GM23338 (cell line): ENCODE data around the gene GFPT2. TPM values are rescaled to one million over a fixed set of nuclear protein-coding genes. Genes with fewer than 3 reads are reported as not detected.

Experiments
- ATAC-seq: fragments of 200-7000 bp; cut with Tn5 transposase; 3 replicates; pipeline ENCODE4 v1.9.1; 2020
- DNase-seq: peaks from one replicate; pipeline ENCODE4 v3.0.0-alpha.2; 2015; ENCODE audit warnings: low spot score
- H2AFZ ChIP-seq: fragments of 200-600 bp; sonication (generic); 2 replicates; pipeline ENCODE4 v1.8.0; 2016; ENCODE audit warnings: antibody characterized with exemption, mild to moderate bottlenecking, moderate library complexity
- H3F3A ChIP-seq: fragments of 200-600 bp; sonication (generic); replicated peaks from 2 replicates; pipeline ENCODE4 v1.8.0; 2017; ENCODE audit warnings: antibody characterized with exemption, mixed run types, low read depth
- H3K27ac ChIP-seq: fragments of 200-600 bp; sonication (generic); 2 replicates; pipeline ENCODE4 v1.6.1; 2016; ENCODE audit warnings: low read depth
- H3K27me3 ChIP-seq: fragments of 200-600 bp; sonication (generic); 2 replicates; pipeline ENCODE4 v1.8.0; 2016; ENCODE audit warnings: mild to moderate bottlenecking, mixed run types, moderate library complexity; ENCODE audit not compliant: insufficient read depth
- H3K36me3 ChIP-seq: fragments of 200-600 bp; sonication (generic); 2 replicates; pipeline ENCODE4 v1.8.0; 2016; ENCODE audit warnings: mild to moderate bottlenecking; ENCODE audit not compliant: insufficient read depth
- H3K4me1 ChIP-seq: fragments of 200-600 bp; sonication (generic); 2 replicates; pipeline ENCODE4 v1.8.0; 2016; ENCODE audit warnings: mild to moderate bottlenecking, moderate library complexity; ENCODE audit not compliant: insufficient read depth
- H3K4me2 ChIP-seq: fragments of 200-600 bp; sonication (generic); 2 replicates; pipeline ENCODE4 v1.7.1; 2017; ENCODE audit warnings: mixed run types
- H3K4me3 ChIP-seq: fragments of 200-600 bp; sonication (generic); 2 replicates; pipeline ENCODE4 v1.6.1; 2016; ENCODE audit warnings: mixed run types
- H3K79me2 ChIP-seq: fragments of 200-600 bp; sonication (generic); replicated peaks from 2 replicates; pipeline ENCODE4 v1.8.0; 2017; ENCODE audit warnings: mild to moderate bottlenecking; ENCODE audit not compliant: insufficient read depth
- H3K9me2 ChIP-seq: fragments of 200-600 bp; sonication (generic); 2 replicates; pipeline ENCODE4 v1.8.0; 2017; ENCODE audit not compliant: insufficient read depth
- H4K20me1 ChIP-seq: fragments of 200-600 bp; sonication (generic); replicated peaks from 2 replicates; pipeline ENCODE4 v1.8.0; 2017; ENCODE audit warnings: mild to moderate bottlenecking; ENCODE audit not compliant: insufficient read depth
- H3K27ac Mint-ChIP-seq: 2 replicates; pipeline ENCODE4 v1.8.0; 2020; ENCODE audit warnings: inconsistent platforms, mild to moderate bottlenecking, moderate library complexity, mixed read lengths
- H3K27me3 Mint-ChIP-seq: 3 replicates; pipeline ENCODE4 v1.8.0; 2022; ENCODE audit warnings: low read depth, mild to moderate bottlenecking, moderate library complexity, mixed read lengths, inconsistent platforms; ENCODE audit not compliant: insufficient read depth, poor library complexity
- H3K36me3 Mint-ChIP-seq: 3 replicates; pipeline ENCODE4 v1.8.0; 2021; ENCODE audit warnings: low read depth, mild to moderate bottlenecking, inconsistent platforms, moderate library complexity, mixed read lengths
- H3K4me1 Mint-ChIP-seq: 3 replicates; pipeline ENCODE4 v1.8.0; 2020; ENCODE audit warnings: mild to moderate bottlenecking, inconsistent platforms, mixed read lengths
- H3K4me3 Mint-ChIP-seq: 3 replicates; pipeline ENCODE4 v1.8.0; 2021; ENCODE audit warnings: moderate library complexity, mild to moderate bottlenecking, inconsistent platforms, mixed read lengths
- H3K9me3 Mint-ChIP-seq: 3 replicates; pipeline ENCODE4 v1.8.0; 2020; ENCODE audit warnings: moderate library complexity, mild to moderate bottlenecking, inconsistent platforms, mixed read lengths
- CREB1 ChIP-seq: fragments of 250-450 bp; sonication (Bioruptor Pico); IDR thresholded peaks from 2 replicates; pipeline ENCODE4 v1.5.0; 2020; ENCODE audit warnings: low read depth, mild to moderate bottlenecking, moderate library complexity
- EZH2 ChIP-seq: fragments of 200-600 bp; sonication (generic); IDR thresholded peaks from one replicate; pipeline ENCODE4 v1.8.0; 2017; ENCODE audit warnings: antibody characterized with exemption, mild to moderate bottlenecking, low read depth; ENCODE audit not compliant: unreplicated experiment
- EZH2phosphoT487 ChIP-seq: fragments of 200-600 bp; sonication (generic); IDR thresholded peaks from one replicate; pipeline ENCODE4 v1.8.1; 2018; ENCODE audit warnings: antibody characterized with exemption; ENCODE audit not compliant: unreplicated experiment
- NANOG ChIP-seq: IDR thresholded peaks from 2 replicates; pipeline ENCODE4 v1.6.1; 2016; ENCODE audit warnings: antibody characterized with exemption, borderline replicate concordance
- POLR2AphosphoS5 ChIP-seq: IDR thresholded peaks from 2 replicates; pipeline ENCODE4 v1.6.1; 2016; ENCODE audit warnings: antibody characterized with exemption, low read depth
- STAT1 ChIP-seq: IDR thresholded peaks from one replicate; pipeline ENCODE4 v1.6.1; 2016; ENCODE audit warnings: antibody characterized with exemption; ENCODE audit not compliant: unreplicated experiment
- ZNF331 ChIP-seq: fragments of 250-450 bp; sonication (Bioruptor Pico); IDR thresholded peaks from 2 replicates; pipeline ENCODE4 v1.5.0; 2020; ENCODE audit warnings: low read depth, mild to moderate bottlenecking, moderate library complexity
- polyA plus RNA-seq: library from polyadenylated mRNA; unstranded; fragments of >200 nt; fragmentation: Nextera tagmentation; extraction: Ambion mirVana; gene quantifications from 2 replicates; pipeline ENCODE4 v1.2.1, GENCODE V29; 2016
- total RNA-seq: library from RNA; depleted of rRNA; stranded (reverse); fragments of >200 nt; shearing (Covaris generic); gene quantifications from 2 replicates; pipeline ENCODE4 v1.2.3, GENCODE V29; 2014
- TF ChIP-seq, protein P1 (sequence below): IDR thresholded peaks from 2 replicates; pipeline ENCODE4 v1.6.1; 2016; ENCODE audit warnings: antibody characterized with exemption
- TF ChIP-seq, protein P2 (sequence below), 2 experiments: fragments of 200-600 bp in 1 of 2; sonication (generic) in 1 of 2; conservative IDR thresholded peaks; 2 replicates each; pipeline versions ENCODE4 v1.5.1 to v1.6.1; 2016 to 2017; ENCODE audit warnings: antibody characterized with exemption in 2 of 2, low read depth in 2 of 2, mild to moderate bottlenecking in 2 of 2, moderate library complexity in 1 of 2

The GFPT2 gene
- total and polyA plus RNA-seq, 2 experiments from 2014 or later = 82.6 to 120 TPM

GRCh38 chr5:180323941-180324600 is 29.1 kb downstream of the GFPT2 start:
- Histone ChIP-seq H3K27me3 (no peaks in the 10 kb centered on the region), H3K4me2 (no peak overlapping the region), H3K4me1 (0 out of 2 replicates have a peak, but pooled peaks cover 3% of the 10 kb centered on the region), H3F3A (peaks cover 21% of the 10 kb centered on the region), H3K9me2 (no peaks in the 10 kb centered on the region), H3K36me3 (peaks cover 80% of the 10 kb centered on the region), H2AFZ (no peak overlapping the region), H3K79me2 (peaks cover 3% of the 10 kb centered on the region; the same call in 1 of the 2 replicates), H3K27ac (peak overlapping the region; percentile 79; the same call in 1 of the 2 replicates), H3K4me3 (no peak overlapping the region), H4K20me1 (peaks cover 3% of the 10 kb centered on the region; the same call in 1 of the 2 replicates)
- Mint-ChIP-seq H3K27me3 (peaks cover 7% of the 10 kb centered on the region), H3K4me1 (peaks cover 16% of the 10 kb centered on the region; the same call in 2 of the 3 replicates), H3K36me3 (peaks cover 96% of the 10 kb centered on the region), H3K4me3 (no peak overlapping the region), H3K27ac (no peak overlapping the region), H3K9me3 (no peaks in the 10 kb centered on the region)
- DNase-seq (no peak), ATAC-seq (peak; percentile 11; the same call in 1 of the 3 replicates)
- no peak for TF ChIP-seq ZNF331 (CRISPR knock-in tag)
- no peak for TF ChIP-seq CREB1 (CRISPR knock-in tag)
- TF ChIP-seq STAT1 = no peak
- TF ChIP-seq POLR2AphosphoS5 = no peak
- TF ChIP-seq, protein P1, sequence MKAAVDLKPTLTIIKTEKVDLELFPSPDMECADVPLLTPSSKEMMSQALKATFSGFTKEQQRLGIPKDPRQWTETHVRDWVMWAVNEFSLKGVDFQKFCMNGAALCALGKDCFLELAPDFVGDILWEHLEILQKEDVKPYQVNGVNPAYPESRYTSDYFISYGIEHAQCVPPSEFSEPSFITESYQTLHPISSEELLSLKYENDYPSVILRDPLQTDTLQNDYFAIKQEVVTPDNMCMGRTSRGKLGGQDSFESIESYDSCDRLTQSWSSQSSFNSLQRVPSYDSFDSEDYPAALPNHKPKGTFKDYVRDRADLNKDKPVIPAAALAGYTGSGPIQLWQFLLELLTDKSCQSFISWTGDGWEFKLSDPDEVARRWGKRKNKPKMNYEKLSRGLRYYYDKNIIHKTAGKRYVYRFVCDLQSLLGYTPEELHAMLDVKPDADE = no peak

DNA sequence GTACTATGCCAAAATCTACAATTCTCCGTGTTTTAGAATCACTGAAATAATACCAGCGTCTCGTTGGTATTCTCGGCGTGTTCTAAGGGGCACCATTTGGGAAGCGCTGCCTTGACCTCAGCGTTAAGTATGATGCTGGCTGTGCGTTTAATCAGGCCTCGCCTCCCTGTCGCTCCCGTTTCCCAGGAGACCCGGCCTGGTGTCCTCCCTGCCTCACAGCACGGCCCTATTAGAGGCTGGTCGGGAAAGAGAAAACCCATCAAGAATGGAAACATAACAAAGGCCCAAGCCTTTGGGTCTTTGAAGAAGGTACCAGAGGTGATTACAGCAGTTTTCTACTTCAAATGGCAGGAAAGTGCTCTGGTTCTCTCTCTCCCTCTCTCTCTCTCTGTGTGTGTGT is 30.0 kb downstream of the GFPT2 start:
- H3K27ac Mint-ChIP-seq = no peak overlapping the region
- peaks cover 20% of the 10 kb centered on the region for H3F3A ChIP-seq
- H3K36me3 ChIP-seq = peaks cover 81% of the 10 kb centered on the region

More for the DNA sequence above, 30.0 kb downstream of the GFPT2 start:
- Mint-ChIP-seq H3K27me3 (peaks cover 8% of the 10 kb centered on the region), H3K36me3 (peaks cover 95% of the 10 kb centered on the region), H3K9me3 (no peaks in the 10 kb centered on the region), H3K4me1 (peaks cover 13% of the 10 kb centered on the region), H3K4me3 (no peak overlapping the region)
- no peak overlapping the region for H3K4me2 ChIP-seq
- DNase-seq = no peak
- H3K79me2 ChIP-seq = peaks cover 3% of the 10 kb centered on the region; the same call in 1 of the 2 replicates
- 0 out of 2 replicates have a peak, but pooled peaks cover 3% of the 10 kb centered on the region for H3K4me1 ChIP-seq
- no peaks in the 10 kb centered on the region for H3K27me3 ChIP-seq
- H4K20me1 ChIP-seq = peaks cover 3% of the 10 kb centered on the region; the same call in 1 of the 2 replicates
- H3K4me3 ChIP-seq = no peak overlapping the region
- no peaks in the 10 kb centered on the region for H3K9me2 ChIP-seq
- peak overlapping the region; percentile 59; the same call in 1 of the 2 replicates for H3K27ac ChIP-seq
- no peak overlapping the region for H2AFZ ChIP-seq
- no peak for ATAC-seq
- TF ChIP-seq NANOG (no peak), EZH2 (no peak), EZH2phosphoT487 (no peak)
- TF ChIP-seq, protein P1 = no peak
- TF ChIP-seq, protein P2, sequence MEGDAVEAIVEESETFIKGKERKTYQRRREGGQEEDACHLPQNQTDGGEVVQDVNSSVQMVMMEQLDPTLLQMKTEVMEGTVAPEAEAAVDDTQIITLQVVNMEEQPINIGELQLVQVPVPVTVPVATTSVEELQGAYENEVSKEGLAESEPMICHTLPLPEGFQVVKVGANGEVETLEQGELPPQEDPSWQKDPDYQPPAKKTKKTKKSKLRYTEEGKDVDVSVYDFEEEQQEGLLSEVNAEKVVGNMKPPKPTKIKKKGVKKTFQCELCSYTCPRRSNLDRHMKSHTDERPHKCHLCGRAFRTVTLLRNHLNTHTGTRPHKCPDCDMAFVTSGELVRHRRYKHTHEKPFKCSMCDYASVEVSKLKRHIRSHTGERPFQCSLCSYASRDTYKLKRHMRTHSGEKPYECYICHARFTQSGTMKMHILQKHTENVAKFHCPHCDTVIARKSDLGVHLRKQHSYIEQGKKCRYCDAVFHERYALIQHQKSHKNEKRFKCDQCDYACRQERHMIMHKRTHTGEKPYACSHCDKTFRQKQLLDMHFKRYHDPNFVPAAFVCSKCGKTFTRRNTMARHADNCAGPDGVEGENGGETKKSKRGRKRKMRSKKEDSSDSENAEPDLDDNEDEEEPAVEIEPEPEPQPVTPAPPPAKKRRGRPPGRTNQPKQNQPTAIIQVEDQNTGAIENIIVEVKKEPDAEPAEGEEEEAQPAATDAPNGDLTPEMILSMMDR (conservative IDR thresholded peaks at IDR 0.05; ENCODE audit: low read depth in 2 of 2) = no peak
